Measurements from ENCODE around the gene SUN1. TPM values are rescaled to one million over a fixed set of nuclear protein-coding genes. Genes with fewer than 3 reads are reported as not detected.
"Not testable (repeated sequence)": the region's sequence is repeated elsewhere in the genome, so short reads cannot be mapped to it uniquely, and the experiment has no call there.

The SUN1 gene
- total and polyA plus RNA-seq, 2 donors (not counting 1 experiment from before 2014, with no cell fraction given) = 185 to 220 TPM

DNA sequence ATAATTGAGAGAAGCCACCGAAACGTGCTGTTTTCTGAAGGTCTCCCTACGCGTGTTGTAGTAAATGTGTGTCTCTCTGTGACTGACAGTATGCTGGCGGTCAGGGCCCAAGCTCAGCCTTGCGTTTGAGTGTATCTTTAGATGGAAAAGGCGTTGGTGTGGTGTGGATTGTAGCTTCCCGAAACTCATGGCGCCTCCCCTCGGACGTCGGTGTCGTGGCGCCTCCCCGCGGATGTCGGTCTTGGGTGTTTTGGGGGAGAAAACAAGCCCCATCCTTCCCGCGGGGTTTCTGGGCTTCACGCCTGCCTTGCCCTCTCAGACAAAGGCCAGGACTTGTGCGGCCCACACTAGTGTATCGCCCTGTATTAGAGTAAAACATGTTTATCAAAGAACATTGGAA is 12.8 kb downstream of the SUN1 start:
- DNase-seq (ENCODE audit: low read depth in 2 of 2) = no peak
- no peak overlapping the region for H3K27ac ChIP-seq (ENCODE audit: insufficient read depth, low read length)
- no peak overlapping the region for H3K9ac ChIP-seq (ENCODE audit: insufficient read depth, low read length)
- no peaks in the 10 kb centered on the region for H3K27me3 ChIP-seq (ENCODE audit: control insufficient read depth, insufficient read depth, low read length)
- H3K36me3 ChIP-seq (ENCODE audit: control insufficient read depth, insufficient read depth, low read length) = peaks cover 30% of the 10 kb centered on the region
- no peaks in the 10 kb centered on the region for H3K9me3 ChIP-seq (ENCODE audit: control insufficient read depth, insufficient read depth, low read depth, low read length)
- peaks cover 2% of the 10 kb centered on the region for H3K4me1 ChIP-seq (ENCODE audit: control insufficient read depth, extremely low read depth, insufficient read depth, low read length)
- TF ChIP-seq EZH2 (IDR thresholded peaks at IDR 0.05; ENCODE audit: low read length, missing control alignments) = no peak
- TF ChIP-seq, protein P1, sequence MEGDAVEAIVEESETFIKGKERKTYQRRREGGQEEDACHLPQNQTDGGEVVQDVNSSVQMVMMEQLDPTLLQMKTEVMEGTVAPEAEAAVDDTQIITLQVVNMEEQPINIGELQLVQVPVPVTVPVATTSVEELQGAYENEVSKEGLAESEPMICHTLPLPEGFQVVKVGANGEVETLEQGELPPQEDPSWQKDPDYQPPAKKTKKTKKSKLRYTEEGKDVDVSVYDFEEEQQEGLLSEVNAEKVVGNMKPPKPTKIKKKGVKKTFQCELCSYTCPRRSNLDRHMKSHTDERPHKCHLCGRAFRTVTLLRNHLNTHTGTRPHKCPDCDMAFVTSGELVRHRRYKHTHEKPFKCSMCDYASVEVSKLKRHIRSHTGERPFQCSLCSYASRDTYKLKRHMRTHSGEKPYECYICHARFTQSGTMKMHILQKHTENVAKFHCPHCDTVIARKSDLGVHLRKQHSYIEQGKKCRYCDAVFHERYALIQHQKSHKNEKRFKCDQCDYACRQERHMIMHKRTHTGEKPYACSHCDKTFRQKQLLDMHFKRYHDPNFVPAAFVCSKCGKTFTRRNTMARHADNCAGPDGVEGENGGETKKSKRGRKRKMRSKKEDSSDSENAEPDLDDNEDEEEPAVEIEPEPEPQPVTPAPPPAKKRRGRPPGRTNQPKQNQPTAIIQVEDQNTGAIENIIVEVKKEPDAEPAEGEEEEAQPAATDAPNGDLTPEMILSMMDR (conservative IDR thresholded peaks at IDR 0.05 in 1 of 2, IDR thresholded peaks at IDR 0.05 in 1 of 2; ENCODE audit: low read depth in 1 of 2, low read length in 2 of 2) = no peak
- H3K4me3 ChIP-seq (replicated peaks in 1 of 4; ENCODE audit: control extremely low read depth in 1 of 4, insufficient read depth in 1 of 4, low read depth in 3 of 4, low read length in 4 of 4) = no peak overlapping the region
- no peak overlapping the region for H2AFZ ChIP-seq (ENCODE audit: low read length)
- H3K79me2 ChIP-seq (ENCODE audit: control insufficient read depth, insufficient read depth, low read length) = peaks cover 16% of the 10 kb centered on the region
- H3K4me2 ChIP-seq (ENCODE audit: extremely low read depth, insufficient read depth, low read length) = no peak overlapping the region
- H4K20me1 ChIP-seq (ENCODE audit: control insufficient read depth, extremely low read depth, insufficient read depth, low read length) = no peaks in the 10 kb centered on the region

DNA sequence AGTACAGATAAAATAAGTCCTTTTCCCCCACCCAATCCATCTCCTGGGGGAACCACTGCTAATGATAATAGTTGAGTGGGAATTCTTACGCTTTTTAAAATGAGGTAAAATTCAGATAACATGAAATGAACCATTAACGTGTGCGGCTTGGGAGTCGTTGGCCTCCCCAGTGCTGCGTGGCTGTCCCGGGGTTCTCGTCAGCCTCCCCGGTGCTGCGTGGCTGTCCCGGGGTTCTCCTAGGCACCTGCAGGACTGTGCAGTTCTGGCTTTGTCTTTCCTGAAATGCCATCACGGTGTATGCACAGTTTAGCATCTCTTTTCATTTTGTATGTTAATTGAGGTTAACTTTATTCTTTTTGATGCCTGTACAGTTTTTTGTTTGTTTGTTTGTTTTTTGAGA is 13.5 kb downstream of the SUN1 start:
- no peaks in the 10 kb centered on the region for H4K20me1 ChIP-seq (ENCODE audit: control insufficient read depth, extremely low read depth, insufficient read depth, low read length)
- no peak for DNase-seq (ENCODE audit: low read depth in 2 of 2)
- no peaks in the 10 kb centered on the region for H3K9me3 ChIP-seq (ENCODE audit: control insufficient read depth, insufficient read depth, low read depth, low read length)
- H3K4me1 ChIP-seq (ENCODE audit: control insufficient read depth, extremely low read depth, insufficient read depth, low read length) = peaks cover 2% of the 10 kb centered on the region
- no peak overlapping the region for H3K4me3 ChIP-seq (replicated peaks in 1 of 4; ENCODE audit: control extremely low read depth in 1 of 4, insufficient read depth in 1 of 4, low read depth in 3 of 4, low read length in 4 of 4)
- H2AFZ ChIP-seq (ENCODE audit: low read length) = no peak overlapping the region
- no peak overlapping the region for H3K9ac ChIP-seq (ENCODE audit: insufficient read depth, low read length)
- TF ChIP-seq, protein P1 (conservative IDR thresholded peaks at IDR 0.05 in 1 of 2, IDR thresholded peaks at IDR 0.05 in 1 of 2; ENCODE audit: low read depth in 1 of 2, low read length in 2 of 2) = no peak
- TF ChIP-seq EZH2 (IDR thresholded peaks at IDR 0.05; ENCODE audit: low read length, missing control alignments) = no peak
- H3K79me2 ChIP-seq (ENCODE audit: control insufficient read depth, insufficient read depth, low read length) = peaks cover 13% of the 10 kb centered on the region
- no peak overlapping the region for H3K27ac ChIP-seq (ENCODE audit: insufficient read depth, low read length)
- no peak overlapping the region for H3K4me2 ChIP-seq (ENCODE audit: extremely low read depth, insufficient read depth, low read length)
- H3K36me3 ChIP-seq (ENCODE audit: control insufficient read depth, insufficient read depth, low read length) = peaks cover 27% of the 10 kb centered on the region
- H3K27me3 ChIP-seq (ENCODE audit: control insufficient read depth, insufficient read depth, low read length) = no peaks in the 10 kb centered on the region

DNA sequence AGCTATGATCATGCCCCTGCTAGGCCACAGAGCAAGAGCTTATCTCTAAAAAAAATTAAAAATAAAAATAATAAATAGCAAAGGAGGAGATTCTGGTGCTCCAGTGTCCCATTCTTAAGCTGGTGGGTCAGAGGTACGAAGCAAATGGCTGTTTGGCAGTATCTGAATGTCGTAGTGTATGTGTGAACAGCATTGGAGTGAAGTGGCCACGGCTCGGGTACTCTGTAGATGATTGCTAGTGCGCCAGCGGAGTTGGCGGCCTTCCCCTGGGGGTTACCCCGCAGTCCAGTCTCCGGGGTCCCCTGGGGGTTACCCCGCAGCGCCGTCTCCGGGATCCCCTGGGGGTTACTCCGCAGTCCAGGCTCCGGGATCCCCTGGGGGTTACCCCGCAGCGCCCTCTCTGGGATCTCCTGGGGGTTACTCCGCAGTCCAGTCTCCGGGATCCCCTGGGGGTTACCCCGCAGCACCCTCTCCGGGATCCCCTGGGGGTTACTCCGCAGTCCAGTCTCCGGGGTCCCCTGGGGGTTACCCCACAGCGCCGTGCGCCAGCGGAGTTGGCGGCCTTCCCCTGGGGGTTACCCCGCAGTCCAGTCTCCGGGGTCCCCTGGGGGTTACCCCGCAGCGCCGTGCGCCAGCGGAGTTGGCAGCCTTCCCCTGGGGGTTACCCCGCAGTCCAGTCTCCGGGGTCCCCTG is 14.8 kb downstream of the SUN1 start:
- H3K27ac ChIP-seq (ENCODE audit: insufficient read depth, low read length); H3K4me3 ChIP-seq (replicated peaks in 1 of 4; ENCODE audit: control extremely low read depth in 1 of 4, insufficient read depth in 1 of 4, low read depth in 3 of 4, low read length in 4 of 4); H3K9ac ChIP-seq (ENCODE audit: insufficient read depth, low read length); H3K27me3 ChIP-seq (ENCODE audit: control insufficient read depth, insufficient read depth, low read length); H3K4me2 ChIP-seq (ENCODE audit: extremely low read depth, insufficient read depth, low read length); H2AFZ ChIP-seq (ENCODE audit: low read length); H3K4me1 ChIP-seq (ENCODE audit: control insufficient read depth, extremely low read depth, insufficient read depth, low read length); H4K20me1 ChIP-seq (ENCODE audit: control insufficient read depth, extremely low read depth, insufficient read depth, low read length); H3K9me3 ChIP-seq (ENCODE audit: control insufficient read depth, insufficient read depth, low read depth, low read length); DNase-seq (ENCODE audit: low read depth in 2 of 2): not testable (repeated sequence)
- Histone ChIP-seq H3K79me2 (ENCODE audit: control insufficient read depth, insufficient read depth, low read length) (peaks cover 11% of the 10 kb centered on the region), H3K36me3 (ENCODE audit: control insufficient read depth, insufficient read depth, low read length) (peaks cover 29% of the 10 kb centered on the region)

DNA sequence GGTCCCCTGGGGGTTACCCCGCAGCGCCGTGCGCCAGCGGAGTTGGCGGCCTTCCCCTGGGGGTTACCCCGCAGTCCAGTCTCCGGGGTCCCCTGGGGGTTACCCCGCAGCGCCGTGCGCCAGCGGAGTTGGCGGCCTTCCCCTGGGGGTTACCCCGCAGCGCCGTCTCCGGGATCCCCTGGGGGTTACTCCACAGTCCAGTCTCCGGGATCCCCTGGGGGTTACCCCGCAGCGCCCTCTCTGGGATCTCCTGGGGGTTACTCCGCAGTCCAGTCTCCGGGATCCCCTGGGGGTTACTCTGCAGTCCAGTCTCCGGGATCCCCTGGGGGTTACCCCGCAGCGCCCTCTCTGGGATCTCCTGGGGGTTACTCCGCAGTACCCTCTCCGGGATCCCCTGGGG is 15.5 kb downstream of the SUN1 start:
- H3K4me2 ChIP-seq (ENCODE audit: extremely low read depth, insufficient read depth, low read length); H4K20me1 ChIP-seq (ENCODE audit: control insufficient read depth, extremely low read depth, insufficient read depth, low read length); H2AFZ ChIP-seq (ENCODE audit: low read length); H3K27me3 ChIP-seq (ENCODE audit: control insufficient read depth, insufficient read depth, low read length); H3K27ac ChIP-seq (ENCODE audit: insufficient read depth, low read length); H3K79me2 ChIP-seq (ENCODE audit: control insufficient read depth, insufficient read depth, low read length); DNase-seq (ENCODE audit: low read depth in 2 of 2); H3K4me3 ChIP-seq (replicated peaks in 1 of 4; ENCODE audit: control extremely low read depth in 1 of 4, insufficient read depth in 1 of 4, low read depth in 3 of 4, low read length in 4 of 4); H3K9me3 ChIP-seq (ENCODE audit: control insufficient read depth, insufficient read depth, low read depth, low read length); H3K4me1 ChIP-seq (ENCODE audit: control insufficient read depth, extremely low read depth, insufficient read depth, low read length); H3K9ac ChIP-seq (ENCODE audit: insufficient read depth, low read length): not testable (repeated sequence)
- H3K36me3 ChIP-seq (ENCODE audit: control insufficient read depth, insufficient read depth, low read length) = peaks cover 29% of the 10 kb centered on the region

Data from fibroblast of lung (primary cell).